WTC11 (cell line): ENCODE data around the gene PRRC2B.

Experiments used
- CBFB ChIP-seq: sonication (generic); formaldehyde crosslinking; IDR thresholded peaks from 2 replicates; pipeline ENCODE4 v1.8.1; 2022; ENCODE audit warnings: mild to moderate bottlenecking, low read depth, missing genetic modification reagents
- CTCF ChIP-seq: fragments of 200-600 bp; IDR thresholded peaks from 2 replicates; pipeline ENCODE4 v1.8.0; 2022; ENCODE audit warnings: antibody characterized with exemption
- ELF4 ChIP-seq: sonication (generic); formaldehyde crosslinking; IDR thresholded peaks from 2 replicates; pipeline ENCODE4 v1.8.1; 2022; ENCODE audit warnings: low read depth, mild to moderate bottlenecking, moderate library complexity, missing genetic modification reagents
- FOXP1 ChIP-seq: sonication (generic); formaldehyde crosslinking; IDR thresholded peaks from 2 replicates; pipeline ENCODE4 v1.8.0; 2022; ENCODE audit warnings: missing genetic modification reagents, mild to moderate bottlenecking, moderate library complexity, borderline replicate concordance
- JUN ChIP-seq: sonication (generic); formaldehyde crosslinking; IDR thresholded peaks from 2 replicates; pipeline ENCODE4 v1.8.0; 2023; ENCODE audit warnings: mild to moderate bottlenecking, missing genetic modification reagents
- NFE2L1 ChIP-seq: sonication (generic); formaldehyde crosslinking; IDR thresholded peaks from 2 replicates; pipeline ENCODE4 v1.8.1; 2023; ENCODE audit warnings: missing genetic modification reagents
- SOX15 ChIP-seq: fragments of 250-450 bp; sonication (Bioruptor Pico); IDR thresholded peaks from 2 replicates; pipeline ENCODE4 v1.9.0; 2021; ENCODE audit warnings: mild to moderate bottlenecking
- SP1 ChIP-seq: sonication (generic); formaldehyde crosslinking; conservative IDR thresholded peaks from 2 replicates; pipeline ENCODE4 v1.8.1; 2022; ENCODE audit warnings: missing genetic modification reagents
- USF1 ChIP-seq: sonication (generic); formaldehyde crosslinking; IDR thresholded peaks from 2 replicates; pipeline ENCODE4 v1.8.0; 2022; ENCODE audit warnings: mild to moderate bottlenecking, missing genetic modification reagents
- TF ChIP-seq, protein P1 (sequence below): sonication (generic); formaldehyde crosslinking; IDR thresholded peaks from 2 replicates; pipeline ENCODE4 v1.8.0; 2022; ENCODE audit warnings: mild to moderate bottlenecking, missing genetic modification reagents
- TF ChIP-seq, protein P2 (sequence below): sonication (generic); formaldehyde crosslinking; conservative IDR thresholded peaks from 2 replicates; pipeline ENCODE4 v1.8.1; 2022; ENCODE audit warnings: mild to moderate bottlenecking, missing genetic modification reagents
- TF ChIP-seq, protein P3 (sequence below): fragments of 250-450 bp; sonication (Bioruptor Pico); IDR thresholded peaks from 2 replicates; pipeline ENCODE4 v1.9.0; 2021; ENCODE audit warnings: mild to moderate bottlenecking, borderline replicate concordance
- TF ChIP-seq, protein P4 (sequence below): sonication (generic); formaldehyde crosslinking; IDR thresholded peaks from 2 replicates; pipeline ENCODE4 v1.8.1; 2023; ENCODE audit warnings: mild to moderate bottlenecking, missing genetic modification reagents, moderate library complexity

DNA sequence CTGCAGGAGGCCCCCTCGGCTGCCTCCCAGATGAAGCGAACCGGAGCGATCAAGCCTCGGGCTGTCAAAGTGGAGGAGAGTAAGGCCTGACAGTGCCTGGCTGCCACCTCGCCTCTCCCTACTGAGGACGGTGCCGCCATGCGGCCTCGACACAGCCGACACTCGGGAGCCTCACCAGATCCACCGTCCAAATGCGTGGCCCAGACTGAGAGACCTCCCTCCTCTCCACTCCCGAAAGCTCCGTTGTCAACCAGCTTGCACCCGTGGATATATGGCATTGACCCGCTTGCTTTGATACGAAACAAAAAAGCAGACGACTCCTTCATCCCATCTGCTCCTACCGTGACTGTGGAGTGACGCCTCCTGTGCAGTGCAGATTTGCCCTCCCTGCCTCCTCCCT, 101.9 kb downstream of the PRRC2B start:
- TF ChIP-seq CTCF: no peak
- TF ChIP-seq, protein P1, sequence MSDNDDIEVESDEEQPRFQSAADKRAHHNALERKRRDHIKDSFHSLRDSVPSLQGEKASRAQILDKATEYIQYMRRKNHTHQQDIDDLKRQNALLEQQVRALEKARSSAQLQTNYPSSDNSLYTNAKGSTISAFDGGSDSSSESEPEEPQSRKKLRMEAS (CRISPR knock-in tag): no peak
- no peak for TF ChIP-seq JUN
- no peak for TF ChIP-seq FOXP1 (CRISPR knock-in tag)
- TF ChIP-seq SP1: no peak
- no peak for TF ChIP-seq SOX15
- TF ChIP-seq, protein P2, sequence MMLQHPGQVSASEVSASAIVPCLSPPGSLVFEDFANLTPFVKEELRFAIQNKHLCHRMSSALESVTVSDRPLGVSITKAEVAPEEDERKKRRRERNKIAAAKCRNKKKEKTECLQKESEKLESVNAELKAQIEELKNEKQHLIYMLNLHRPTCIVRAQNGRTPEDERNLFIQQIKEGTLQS (CRISPR knock-in tag): no peak
- TF ChIP-seq USF1 (CRISPR knock-in tag): no peak
- no peak for TF ChIP-seq CBFB (CRISPR knock-in tag)
- no peak for TF ChIP-seq ELF4
- no peak for TF ChIP-seq NFE2L1 (CRISPR knock-in tag)
- TF ChIP-seq, protein P3, sequence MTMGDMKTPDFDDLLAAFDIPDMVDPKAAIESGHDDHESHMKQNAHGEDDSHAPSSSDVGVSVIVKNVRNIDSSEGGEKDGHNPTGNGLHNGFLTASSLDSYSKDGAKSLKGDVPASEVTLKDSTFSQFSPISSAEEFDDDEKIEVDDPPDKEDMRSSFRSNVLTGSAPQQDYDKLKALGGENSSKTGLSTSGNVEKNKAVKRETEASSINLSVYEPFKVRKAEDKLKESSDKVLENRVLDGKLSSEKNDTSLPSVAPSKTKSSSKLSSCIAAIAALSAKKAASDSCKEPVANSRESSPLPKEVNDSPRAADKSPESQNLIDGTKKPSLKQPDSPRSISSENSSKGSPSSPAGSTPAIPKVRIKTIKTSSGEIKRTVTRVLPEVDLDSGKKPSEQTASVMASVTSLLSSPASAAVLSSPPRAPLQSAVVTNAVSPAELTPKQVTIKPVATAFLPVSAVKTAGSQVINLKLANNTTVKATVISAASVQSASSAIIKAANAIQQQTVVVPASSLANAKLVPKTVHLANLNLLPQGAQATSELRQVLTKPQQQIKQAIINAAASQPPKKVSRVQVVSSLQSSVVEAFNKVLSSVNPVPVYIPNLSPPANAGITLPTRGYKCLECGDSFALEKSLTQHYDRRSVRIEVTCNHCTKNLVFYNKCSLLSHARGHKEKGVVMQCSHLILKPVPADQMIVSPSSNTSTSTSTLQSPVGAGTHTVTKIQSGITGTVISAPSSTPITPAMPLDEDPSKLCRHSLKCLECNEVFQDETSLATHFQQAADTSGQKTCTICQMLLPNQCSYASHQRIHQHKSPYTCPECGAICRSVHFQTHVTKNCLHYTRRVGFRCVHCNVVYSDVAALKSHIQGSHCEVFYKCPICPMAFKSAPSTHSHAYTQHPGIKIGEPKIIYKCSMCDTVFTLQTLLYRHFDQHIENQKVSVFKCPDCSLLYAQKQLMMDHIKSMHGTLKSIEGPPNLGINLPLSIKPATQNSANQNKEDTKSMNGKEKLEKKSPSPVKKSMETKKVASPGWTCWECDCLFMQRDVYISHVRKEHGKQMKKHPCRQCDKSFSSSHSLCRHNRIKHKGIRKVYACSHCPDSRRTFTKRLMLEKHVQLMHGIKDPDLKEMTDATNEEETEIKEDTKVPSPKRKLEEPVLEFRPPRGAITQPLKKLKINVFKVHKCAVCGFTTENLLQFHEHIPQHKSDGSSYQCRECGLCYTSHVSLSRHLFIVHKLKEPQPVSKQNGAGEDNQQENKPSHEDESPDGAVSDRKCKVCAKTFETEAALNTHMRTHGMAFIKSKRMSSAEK (CRISPR knock-in tag): no peak
- TF ChIP-seq, protein P4, sequence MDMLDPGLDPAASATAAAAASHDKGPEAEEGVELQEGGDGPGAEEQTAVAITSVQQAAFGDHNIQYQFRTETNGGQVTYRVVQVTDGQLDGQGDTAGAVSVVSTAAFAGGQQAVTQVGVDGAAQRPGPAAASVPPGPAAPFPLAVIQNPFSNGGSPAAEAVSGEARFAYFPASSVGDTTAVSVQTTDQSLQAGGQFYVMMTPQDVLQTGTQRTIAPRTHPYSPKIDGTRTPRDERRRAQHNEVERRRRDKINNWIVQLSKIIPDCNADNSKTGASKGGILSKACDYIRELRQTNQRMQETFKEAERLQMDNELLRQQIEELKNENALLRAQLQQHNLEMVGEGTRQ (CRISPR knock-in tag): no peak
